ENCODE data around the gene CRYGB.

DNA sequence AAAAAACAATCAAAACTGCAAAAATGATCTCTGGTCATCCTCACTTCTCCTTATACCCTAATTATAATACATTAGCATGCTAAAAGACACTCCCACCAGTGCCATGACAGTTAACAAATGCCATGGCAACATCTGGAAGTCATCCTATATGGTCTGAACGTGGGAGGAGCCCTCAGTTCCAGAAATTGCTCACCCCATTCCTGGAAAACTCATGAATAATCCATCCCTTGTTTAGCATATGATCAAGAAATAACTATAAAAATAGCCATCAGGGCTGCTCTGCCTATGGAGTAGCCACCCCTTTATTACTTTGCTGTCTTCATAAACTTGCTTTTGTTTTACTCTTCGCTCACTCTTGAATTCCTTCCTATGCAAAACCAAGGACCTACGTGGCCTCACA lies 49.6 kb upstream of the CRYGB start:
- TF ChIP-seq EZH2 (IDR thresholded peaks at IDR 0.05; ENCODE audit: borderline replicate concordance, insufficient read depth, low read length, poor library complexity, severe bottlenecking): no peak
- TF ChIP-seq, protein P1, sequence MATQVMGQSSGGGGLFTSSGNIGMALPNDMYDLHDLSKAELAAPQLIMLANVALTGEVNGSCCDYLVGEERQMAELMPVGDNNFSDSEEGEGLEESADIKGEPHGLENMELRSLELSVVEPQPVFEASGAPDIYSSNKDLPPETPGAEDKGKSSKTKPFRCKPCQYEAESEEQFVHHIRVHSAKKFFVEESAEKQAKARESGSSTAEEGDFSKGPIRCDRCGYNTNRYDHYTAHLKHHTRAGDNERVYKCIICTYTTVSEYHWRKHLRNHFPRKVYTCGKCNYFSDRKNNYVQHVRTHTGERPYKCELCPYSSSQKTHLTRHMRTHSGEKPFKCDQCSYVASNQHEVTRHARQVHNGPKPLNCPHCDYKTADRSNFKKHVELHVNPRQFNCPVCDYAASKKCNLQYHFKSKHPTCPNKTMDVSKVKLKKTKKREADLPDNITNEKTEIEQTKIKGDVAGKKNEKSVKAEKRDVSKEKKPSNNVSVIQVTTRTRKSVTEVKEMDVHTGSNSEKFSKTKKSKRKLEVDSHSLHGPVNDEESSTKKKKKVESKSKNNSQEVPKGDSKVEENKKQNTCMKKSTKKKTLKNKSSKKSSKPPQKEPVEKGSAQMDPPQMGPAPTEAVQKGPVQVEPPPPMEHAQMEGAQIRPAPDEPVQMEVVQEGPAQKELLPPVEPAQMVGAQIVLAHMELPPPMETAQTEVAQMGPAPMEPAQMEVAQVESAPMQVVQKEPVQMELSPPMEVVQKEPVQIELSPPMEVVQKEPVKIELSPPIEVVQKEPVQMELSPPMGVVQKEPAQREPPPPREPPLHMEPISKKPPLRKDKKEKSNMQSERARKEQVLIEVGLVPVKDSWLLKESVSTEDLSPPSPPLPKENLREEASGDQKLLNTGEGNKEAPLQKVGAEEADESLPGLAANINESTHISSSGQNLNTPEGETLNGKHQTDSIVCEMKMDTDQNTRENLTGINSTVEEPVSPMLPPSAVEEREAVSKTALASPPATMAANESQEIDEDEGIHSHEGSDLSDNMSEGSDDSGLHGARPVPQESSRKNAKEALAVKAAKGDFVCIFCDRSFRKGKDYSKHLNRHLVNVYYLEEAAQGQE (IDR thresholded peaks at IDR 0.05; ENCODE audit: borderline replicate concordance): no peak
- TF ChIP-seq, protein P2, sequence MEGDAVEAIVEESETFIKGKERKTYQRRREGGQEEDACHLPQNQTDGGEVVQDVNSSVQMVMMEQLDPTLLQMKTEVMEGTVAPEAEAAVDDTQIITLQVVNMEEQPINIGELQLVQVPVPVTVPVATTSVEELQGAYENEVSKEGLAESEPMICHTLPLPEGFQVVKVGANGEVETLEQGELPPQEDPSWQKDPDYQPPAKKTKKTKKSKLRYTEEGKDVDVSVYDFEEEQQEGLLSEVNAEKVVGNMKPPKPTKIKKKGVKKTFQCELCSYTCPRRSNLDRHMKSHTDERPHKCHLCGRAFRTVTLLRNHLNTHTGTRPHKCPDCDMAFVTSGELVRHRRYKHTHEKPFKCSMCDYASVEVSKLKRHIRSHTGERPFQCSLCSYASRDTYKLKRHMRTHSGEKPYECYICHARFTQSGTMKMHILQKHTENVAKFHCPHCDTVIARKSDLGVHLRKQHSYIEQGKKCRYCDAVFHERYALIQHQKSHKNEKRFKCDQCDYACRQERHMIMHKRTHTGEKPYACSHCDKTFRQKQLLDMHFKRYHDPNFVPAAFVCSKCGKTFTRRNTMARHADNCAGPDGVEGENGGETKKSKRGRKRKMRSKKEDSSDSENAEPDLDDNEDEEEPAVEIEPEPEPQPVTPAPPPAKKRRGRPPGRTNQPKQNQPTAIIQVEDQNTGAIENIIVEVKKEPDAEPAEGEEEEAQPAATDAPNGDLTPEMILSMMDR (IDR thresholded peaks at IDR 0.05; ENCODE audit: poor library complexity, severe bottlenecking): no peak

Data from neural cell (in vitro differentiated cells).